ENCODE data around the gene DCST1.

DNA sequence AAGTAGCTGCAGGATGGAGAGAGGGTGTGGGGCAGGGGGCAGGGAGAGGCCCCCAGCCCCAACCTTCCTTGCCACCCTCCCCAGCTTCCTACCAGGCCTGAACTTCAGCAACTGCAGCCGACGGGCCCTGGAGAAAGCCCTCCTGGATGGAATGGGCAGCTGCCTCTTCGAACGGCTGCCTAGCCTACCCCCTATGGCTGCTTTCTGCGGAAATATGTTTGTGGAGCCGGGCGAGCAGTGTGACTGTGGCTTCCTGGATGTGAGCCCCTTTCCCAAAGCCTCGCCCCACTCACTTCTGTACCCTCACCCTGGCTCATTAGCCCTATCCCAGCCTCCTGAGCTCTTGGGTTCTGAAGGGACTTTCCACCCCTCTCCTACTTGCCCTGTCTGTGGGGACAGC is 23.5 kb downstream of the DCST1 start:
- TF ChIP-seq, protein P1, sequence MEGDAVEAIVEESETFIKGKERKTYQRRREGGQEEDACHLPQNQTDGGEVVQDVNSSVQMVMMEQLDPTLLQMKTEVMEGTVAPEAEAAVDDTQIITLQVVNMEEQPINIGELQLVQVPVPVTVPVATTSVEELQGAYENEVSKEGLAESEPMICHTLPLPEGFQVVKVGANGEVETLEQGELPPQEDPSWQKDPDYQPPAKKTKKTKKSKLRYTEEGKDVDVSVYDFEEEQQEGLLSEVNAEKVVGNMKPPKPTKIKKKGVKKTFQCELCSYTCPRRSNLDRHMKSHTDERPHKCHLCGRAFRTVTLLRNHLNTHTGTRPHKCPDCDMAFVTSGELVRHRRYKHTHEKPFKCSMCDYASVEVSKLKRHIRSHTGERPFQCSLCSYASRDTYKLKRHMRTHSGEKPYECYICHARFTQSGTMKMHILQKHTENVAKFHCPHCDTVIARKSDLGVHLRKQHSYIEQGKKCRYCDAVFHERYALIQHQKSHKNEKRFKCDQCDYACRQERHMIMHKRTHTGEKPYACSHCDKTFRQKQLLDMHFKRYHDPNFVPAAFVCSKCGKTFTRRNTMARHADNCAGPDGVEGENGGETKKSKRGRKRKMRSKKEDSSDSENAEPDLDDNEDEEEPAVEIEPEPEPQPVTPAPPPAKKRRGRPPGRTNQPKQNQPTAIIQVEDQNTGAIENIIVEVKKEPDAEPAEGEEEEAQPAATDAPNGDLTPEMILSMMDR (IDR thresholded peaks at IDR 0.05), result no peak
- TF ChIP-seq POLR2A (IDR thresholded peaks at IDR 0.05), result no peak
